ENCODE results near the gene MYBPC1.
"Not testable (repeated sequence)": the region's sequence is repeated elsewhere in the genome, so short reads cannot be mapped to it uniquely, and the experiment has no call there.

Gene MYBPC1

DNA sequence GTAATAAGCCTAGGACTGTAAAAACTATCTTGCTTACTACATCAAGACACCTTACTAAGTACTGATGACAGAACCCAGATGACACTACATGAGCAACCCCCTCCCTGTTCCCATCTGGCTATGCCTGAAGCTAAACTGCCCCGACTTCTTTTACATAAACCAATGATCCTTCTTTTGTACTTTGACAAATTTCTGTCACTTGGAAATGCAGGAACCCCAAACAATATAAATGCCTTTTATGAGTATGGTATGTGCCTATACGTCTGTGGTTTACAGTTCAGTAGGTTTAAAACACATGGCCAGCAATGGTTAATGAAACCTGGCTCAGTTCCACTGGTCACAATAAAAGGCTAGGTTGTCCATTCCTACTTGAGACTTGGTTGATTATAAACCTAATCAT is 138.4 kb downstream of the MYBPC1 start:
- DNase-seq (ENCODE audit: low read depth in 3 of 3) = no peak

DNA sequence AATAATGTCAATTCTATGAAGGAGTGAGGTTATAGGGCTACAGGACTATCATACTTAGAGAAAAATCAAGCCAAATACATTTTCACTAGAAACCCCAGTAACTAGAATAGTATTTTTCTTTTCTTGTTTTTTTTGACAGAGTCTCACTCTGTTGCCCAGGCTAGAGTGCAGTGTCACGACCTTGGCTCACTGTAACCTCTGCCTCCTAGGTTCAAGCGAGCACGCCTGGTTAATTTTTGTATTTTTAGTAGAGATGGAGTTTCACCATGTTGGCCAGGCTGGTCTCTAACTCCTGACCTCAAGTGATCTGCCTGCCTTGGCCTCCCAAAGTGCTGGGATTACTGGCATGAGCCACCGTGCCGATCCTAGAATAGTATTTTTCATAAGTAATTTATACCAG is 139.7 kb downstream of the MYBPC1 start:
- not testable (repeated sequence) for DNase-seq (ENCODE audit: low read depth in 3 of 3)
